ENCODE data around the gene FCF1. TPM values are rescaled to one million over a fixed set of nuclear protein-coding genes. Genes with fewer than 3 reads are reported as not detected.

The FCF1 gene
- total and polyA plus RNA-seq, 2 experiments from 2014 or later = 30.3 to 58.7 TPM

GRCh38 chr14:74733221-74733620 lies 20.3 kb downstream of the FCF1 start:
- H3K27me3 Mint-ChIP-seq (ENCODE audit: insufficient read depth, low read depth, poor library complexity) = no peaks in the 10 kb centered on the region
- DNase-seq (ENCODE audit: low spot score) (no peak), ATAC-seq (no peak)
- H3K4me1 ChIP-seq (ENCODE audit: insufficient read depth) = no peaks in the 10 kb centered on the region
- H3K4me3 Mint-ChIP-seq = no peak overlapping the region
- H3K27ac ChIP-seq (ENCODE audit: low read depth) = no peak overlapping the region
- no peaks in the 10 kb centered on the region for H3K9me2 ChIP-seq (ENCODE audit: insufficient read depth)
- no peaks in the 10 kb centered on the region for H3K27me3 ChIP-seq (ENCODE audit: insufficient read depth)
- H3F3A ChIP-seq (replicated peaks; ENCODE audit: low read depth) = no peaks in the 10 kb centered on the region
- peaks cover 4% of the 10 kb centered on the region; the same call in 1 of the 2 replicates for H3K79me2 ChIP-seq (replicated peaks; ENCODE audit: insufficient read depth)
- H3K4me3 ChIP-seq = no peak overlapping the region
- no peak overlapping the region for H3K27ac Mint-ChIP-seq
- H3K9me3 Mint-ChIP-seq = no peaks in the 10 kb centered on the region
- no peaks in the 10 kb centered on the region for H3K4me1 Mint-ChIP-seq
- H3K36me3 ChIP-seq (ENCODE audit: insufficient read depth) = peaks cover 13% of the 10 kb centered on the region; the same call in 1 of the 2 replicates
- TF ChIP-seq ZNF462 (CRISPR knock-in tag; IDR thresholded peaks at IDR 0.05) (no peak), STAT1 (IDR thresholded peaks at IDR 0.05; ENCODE audit: unreplicated experiment) (no peak), JUNB (IDR thresholded peaks at IDR 0.05; ENCODE audit: unreplicated experiment) (no peak), EZH2 (IDR thresholded peaks at IDR 0.05; ENCODE audit: low read depth, unreplicated experiment) (no peak), ETS1 (IDR thresholded peaks at IDR 0.05) (no peak), CTCF (conservative IDR thresholded peaks at IDR 0.05; ENCODE audit: low read depth in 2 of 2) (no peak), REST (IDR thresholded peaks at IDR 0.05; ENCODE audit: unreplicated experiment) (no peak), CREB1 (CRISPR knock-in tag; IDR thresholded peaks at IDR 0.05; ENCODE audit: low read depth) (no peak), ZNF114 (CRISPR knock-in tag; IDR thresholded peaks at IDR 0.05) (no peak), ZNF331 (CRISPR knock-in tag; IDR thresholded peaks at IDR 0.05; ENCODE audit: low read depth) (no peak), EZH2phosphoT487 (IDR thresholded peaks at IDR 0.05; ENCODE audit: unreplicated experiment) (no peak), POLR2AphosphoS5 (IDR thresholded peaks at IDR 0.05; ENCODE audit: low read depth) (no peak), NANOG (IDR thresholded peaks at IDR 0.05; ENCODE audit: borderline replicate concordance) (no peak)
- no peak overlapping the region for H2AFZ ChIP-seq
- H4K20me1 ChIP-seq (replicated peaks; ENCODE audit: insufficient read depth) = peaks cover 6% of the 10 kb centered on the region; the same call in 1 of the 2 replicates
- no peak overlapping the region for H3K4me2 ChIP-seq
- H3K36me3 Mint-ChIP-seq (ENCODE audit: low read depth) = peaks cover 34% of the 10 kb centered on the region
